ENCODE results near the gene LRRIQ1. TPM values are rescaled to one million over a fixed set of nuclear protein-coding genes. Genes with fewer than 3 reads are reported as not detected.

Gene LRRIQ1
- polyA plus RNA-seq, 1 donor from 2014 or later: 11.8 TPM

GRCh38 chr12:85059594-85059993 is 23.4 kb downstream of the LRRIQ1 start:
- Histone ChIP-seq H3K9ac (ENCODE audit: low read length) (no peak overlapping the region), H3F3A (ENCODE audit: insufficient read depth, low read length, poor library complexity, severe bottlenecking) (no peaks in the 10 kb centered on the region), H3K4me3 (ENCODE audit: low read length) (no peak overlapping the region), H3K9me2 (ENCODE audit: insufficient read depth, low read length) (no peaks in the 10 kb centered on the region), H3K79me2 (replicated peaks; ENCODE audit: insufficient read depth, low read length) (no peaks in the 10 kb centered on the region), H3K9me3 (ENCODE audit: low read length) (no peaks in the 10 kb centered on the region), H3K36me3 (ENCODE audit: insufficient read depth, low read length) (no peaks in the 10 kb centered on the region), H3K27me3 (ENCODE audit: insufficient read depth, low read depth, low read length) (no peaks in the 10 kb centered on the region), H4K20me1 (ENCODE audit: insufficient read depth) (no peaks in the 10 kb centered on the region), H2AFZ (ENCODE audit: low read depth, low read length) (no peak overlapping the region), H3K4me2 (ENCODE audit: low read length) (no peak overlapping the region), H3K27ac (ENCODE audit: low read length) (no peak overlapping the region)
- TF ChIP-seq EP300 (conservative IDR thresholded peaks at IDR 0.05; ENCODE audit: poor library complexity, severe bottlenecking): no peak
- TF ChIP-seq REST (IDR thresholded peaks at IDR 0.05; ENCODE audit: borderline replicate concordance): no peak
- TF ChIP-seq TAF1 (IDR thresholded peaks at IDR 0.05; ENCODE audit: low read depth): no peak
- no peak for TF ChIP-seq SMC3 (conservative IDR thresholded peaks at IDR 0.05; ENCODE audit: poor library complexity)
- TF ChIP-seq RAD21 (conservative IDR thresholded peaks at IDR 0.05): no peak
- TF ChIP-seq EZH2 (IDR thresholded peaks at IDR 0.05; ENCODE audit: borderline replicate concordance, insufficient read depth, low read length, poor library complexity, severe bottlenecking): no peak
- TF ChIP-seq MXI1 (conservative IDR thresholded peaks at IDR 0.05; ENCODE audit: poor library complexity, severe bottlenecking): no peak
- no peak for TF ChIP-seq CTCF (IDR thresholded peaks at IDR 0.05; ENCODE audit: poor library complexity, severe bottlenecking)
- no peak for TF ChIP-seq POLR2AphosphoS5 (IDR thresholded peaks at IDR 0.05)

GRCh38 chr12:85060916-85061315 is 24.8 kb downstream of the LRRIQ1 start:
- Histone ChIP-seq H3K9me2 (ENCODE audit: insufficient read depth, low read length) (no peaks in the 10 kb centered on the region), H3K27me3 (ENCODE audit: insufficient read depth, low read depth, low read length) (no peaks in the 10 kb centered on the region), H4K20me1 (ENCODE audit: insufficient read depth) (no peaks in the 10 kb centered on the region), H3K27ac (ENCODE audit: low read length) (no peak overlapping the region), H3K9me3 (ENCODE audit: low read length) (no peaks in the 10 kb centered on the region), H3K4me2 (ENCODE audit: low read length) (no peak overlapping the region), H3K9ac (ENCODE audit: low read length) (no peak overlapping the region), H3K79me2 (replicated peaks; ENCODE audit: insufficient read depth, low read length) (no peaks in the 10 kb centered on the region), H2AFZ (ENCODE audit: low read depth, low read length) (no peak overlapping the region), H3K4me3 (ENCODE audit: low read length) (no peak overlapping the region), H3K36me3 (ENCODE audit: insufficient read depth, low read length) (peaks cover 1% of the 10 kb centered on the region), H3F3A (ENCODE audit: insufficient read depth, low read length, poor library complexity, severe bottlenecking) (no peaks in the 10 kb centered on the region)
- TF ChIP-seq POLR2AphosphoS5 (IDR thresholded peaks at IDR 0.05) (no peak), EZH2 (IDR thresholded peaks at IDR 0.05; ENCODE audit: borderline replicate concordance, insufficient read depth, low read length, poor library complexity, severe bottlenecking) (no peak), CTCF (IDR thresholded peaks at IDR 0.05; ENCODE audit: poor library complexity, severe bottlenecking) (no peak), MXI1 (conservative IDR thresholded peaks at IDR 0.05; ENCODE audit: poor library complexity, severe bottlenecking) (no peak), RAD21 (conservative IDR thresholded peaks at IDR 0.05) (no peak), EP300 (conservative IDR thresholded peaks at IDR 0.05; ENCODE audit: poor library complexity, severe bottlenecking) (no peak), REST (IDR thresholded peaks at IDR 0.05; ENCODE audit: borderline replicate concordance) (no peak), TAF1 (IDR thresholded peaks at IDR 0.05; ENCODE audit: low read depth) (no peak), SMC3 (conservative IDR thresholded peaks at IDR 0.05; ENCODE audit: poor library complexity) (no peak)
